GM19468 (cell line): Measurements from ENCODE around the gene SPOCK1.

Experiments used
- ATAC-seq: cut with Tn5 transposase; IDR thresholded peaks from one replicate; pipeline ENCODE4 v1.9.1; 2021; ENCODE audit warnings: mild to moderate bottlenecking, moderate library complexity, moderate number of reproducible peaks; ENCODE audit not compliant: unreplicated experiment; ENCODE audit errors: extremely low read depth

Gene SPOCK1

DNA sequence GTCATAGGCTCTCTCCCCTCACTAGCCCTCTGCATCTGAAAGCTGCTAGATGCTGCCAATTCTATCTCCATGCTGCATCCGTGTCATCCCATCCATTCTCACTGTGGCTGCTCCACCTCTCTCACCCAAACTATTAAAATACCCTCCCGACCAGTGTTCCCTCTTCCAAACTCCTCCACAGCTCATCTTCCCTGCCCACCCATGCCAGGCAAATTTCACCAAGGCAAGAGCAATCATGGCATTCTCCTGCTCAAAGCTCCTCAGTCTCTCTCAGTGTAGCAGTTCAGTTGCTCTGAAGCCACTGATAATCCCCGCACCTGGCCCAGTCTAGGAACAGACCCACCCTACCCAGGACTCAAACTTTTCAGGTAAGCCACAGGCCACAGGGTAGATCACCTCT is 48.4 kb downstream of the SPOCK1 start:
- no peak for ATAC-seq

DNA sequence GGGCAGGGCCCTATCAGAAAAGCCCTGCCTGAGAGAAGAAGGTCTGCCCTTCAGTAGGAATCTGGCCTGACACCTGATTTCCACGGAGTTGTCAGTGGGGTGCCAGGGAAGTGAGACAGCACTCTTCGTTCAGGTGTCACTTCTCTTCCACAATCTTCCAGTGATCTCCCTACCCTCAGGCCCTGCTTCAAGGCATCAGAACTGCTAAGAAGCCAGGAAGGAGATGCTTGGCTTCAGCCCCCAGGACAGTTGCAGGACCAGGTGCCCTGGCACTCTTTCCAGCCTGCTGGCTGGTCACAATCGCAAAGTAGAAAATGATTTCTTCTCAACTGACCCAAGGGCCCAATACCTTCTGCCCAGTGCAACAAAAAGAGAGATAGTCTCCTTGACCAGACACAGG is 50.3 kb downstream of the SPOCK1 start:
- ATAC-seq: no peak

DNA sequence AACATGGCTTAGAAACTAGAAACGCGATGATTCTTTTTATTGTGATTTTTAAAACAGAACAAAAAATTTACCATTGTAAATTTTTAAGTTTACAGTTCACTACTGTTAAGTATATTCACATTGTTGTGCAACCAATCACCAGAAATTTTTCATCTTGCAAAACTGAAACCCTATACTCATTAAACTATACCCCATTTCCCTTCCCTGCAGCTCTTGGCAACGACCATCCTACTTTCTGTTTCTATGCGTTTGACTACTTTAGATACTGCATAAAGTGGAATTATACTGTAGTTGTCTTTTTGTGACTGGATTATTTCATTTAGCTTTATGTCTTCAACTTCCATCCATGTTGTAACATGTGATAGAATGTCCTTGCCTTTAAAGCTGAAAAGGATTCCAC is 52.5 kb downstream of the SPOCK1 start:
- ATAC-seq: no peak

DNA sequence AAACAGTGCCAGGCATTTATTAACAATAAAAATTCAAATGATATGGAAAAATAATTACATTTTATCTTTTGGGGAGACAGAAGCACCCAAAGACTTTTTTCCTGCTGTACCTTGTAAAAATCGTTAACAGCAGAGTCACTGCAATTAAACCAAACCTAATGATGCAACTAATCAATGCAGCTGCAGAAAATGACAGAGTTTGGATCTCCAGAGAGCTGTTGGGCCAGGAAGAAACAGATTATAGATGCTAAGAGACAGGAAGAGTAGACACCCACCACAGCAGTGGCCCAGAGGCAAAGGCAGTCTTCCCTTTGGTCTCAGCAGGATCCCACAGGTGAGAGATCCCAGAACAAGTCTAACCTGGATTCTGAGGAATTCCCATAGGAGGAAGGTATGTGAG is 53.0 kb downstream of the SPOCK1 start:
- ATAC-seq: no peak

DNA sequence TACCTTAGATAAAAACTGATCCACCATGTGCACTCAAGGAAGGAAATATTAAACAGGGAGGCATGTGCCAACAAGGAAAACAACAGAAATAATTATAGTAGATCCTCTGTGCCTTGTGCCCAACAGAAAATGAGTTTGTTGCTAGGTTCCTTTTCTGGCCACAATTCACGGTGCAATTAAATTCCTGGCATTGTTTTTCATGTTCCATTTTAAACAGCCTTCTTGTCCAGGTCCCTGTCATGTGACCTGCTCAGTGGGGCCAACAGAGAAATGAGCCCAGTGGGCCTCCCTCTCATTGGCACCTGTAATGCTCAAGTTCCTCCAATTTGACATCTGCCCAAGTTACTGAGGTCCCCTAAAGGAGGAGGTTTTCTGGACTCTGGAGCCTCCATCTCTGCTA is 56.5 kb downstream of the SPOCK1 start:
- no peak for ATAC-seq

DNA sequence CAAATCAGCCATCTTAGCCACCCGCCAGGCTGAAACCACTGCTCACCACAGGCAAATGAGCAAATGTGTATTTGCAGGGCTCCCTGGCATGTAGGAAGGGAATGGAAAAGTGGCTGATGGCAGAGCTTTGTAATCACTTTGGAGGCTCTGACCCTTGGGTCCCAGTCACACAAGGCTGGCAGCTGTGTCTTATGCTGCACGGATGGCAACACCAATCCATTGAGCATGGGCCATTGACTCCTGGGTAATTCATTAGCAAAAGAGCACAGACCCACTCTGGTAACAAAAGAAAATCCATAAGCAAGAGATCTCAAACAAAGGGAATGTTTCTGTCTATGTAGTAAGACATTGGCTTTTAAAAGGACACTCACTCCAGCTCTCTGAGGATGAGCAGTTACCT is 57.6 kb downstream of the SPOCK1 start:
- no peak for ATAC-seq

DNA sequence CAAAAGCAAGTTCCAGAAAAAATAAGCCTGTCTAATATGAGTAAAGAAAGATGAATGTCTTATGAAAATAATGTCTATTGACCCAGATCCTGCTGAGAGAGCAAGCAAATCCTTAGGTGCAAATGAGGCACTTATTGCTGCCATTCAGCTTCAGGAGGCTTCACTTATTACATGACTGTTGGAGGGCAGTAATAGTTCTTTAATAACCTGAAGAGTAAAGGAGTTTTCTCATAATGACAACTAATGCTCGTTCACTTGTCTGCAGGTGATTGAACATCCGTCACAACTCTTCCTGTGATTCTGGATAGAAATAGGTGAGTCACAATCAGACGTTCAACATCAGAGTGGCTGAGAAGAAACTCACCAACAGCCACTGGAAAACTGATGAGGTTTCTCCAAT is 58.3 kb downstream of the SPOCK1 start:
- no peak for ATAC-seq

DNA sequence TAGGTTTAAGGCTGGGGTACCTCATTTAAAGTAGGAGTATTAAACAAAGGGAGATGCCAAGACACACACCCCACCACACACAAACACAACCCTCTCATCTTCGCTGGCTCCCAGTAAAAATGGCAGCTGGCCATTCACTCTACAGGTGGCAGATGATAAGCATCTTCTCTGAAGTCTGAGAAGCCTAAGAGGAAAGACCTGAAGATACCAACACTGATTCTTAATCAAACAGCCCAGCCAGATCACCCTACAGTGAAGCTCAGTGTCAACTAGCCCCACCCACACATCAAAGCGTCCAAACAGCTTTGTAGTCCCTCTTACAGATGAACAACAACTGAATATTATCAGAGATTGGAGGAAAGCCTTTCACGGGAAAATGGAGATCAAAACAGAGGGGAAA is 59.5 kb downstream of the SPOCK1 start:
- ATAC-seq: no peak

DNA sequence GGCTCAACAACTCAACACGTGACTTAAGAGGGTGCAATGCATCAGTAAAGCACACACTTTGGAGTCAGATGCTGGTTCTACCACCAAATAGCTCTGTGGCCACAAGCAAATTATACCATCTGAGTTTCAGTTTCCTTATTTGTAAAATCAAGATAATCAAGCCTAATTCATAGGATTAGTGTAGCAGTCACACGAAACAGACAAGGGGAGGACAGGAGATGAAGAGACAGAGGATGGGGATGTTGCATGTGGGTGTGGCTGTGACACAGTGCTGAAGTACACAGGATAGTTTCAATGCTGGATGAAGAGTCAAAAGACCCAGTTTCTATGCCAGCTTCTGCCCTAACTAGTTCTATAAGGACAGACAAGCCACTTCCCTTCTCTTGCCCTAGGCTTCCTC is 60.2 kb downstream of the SPOCK1 start:
- ATAC-seq: no peak

DNA sequence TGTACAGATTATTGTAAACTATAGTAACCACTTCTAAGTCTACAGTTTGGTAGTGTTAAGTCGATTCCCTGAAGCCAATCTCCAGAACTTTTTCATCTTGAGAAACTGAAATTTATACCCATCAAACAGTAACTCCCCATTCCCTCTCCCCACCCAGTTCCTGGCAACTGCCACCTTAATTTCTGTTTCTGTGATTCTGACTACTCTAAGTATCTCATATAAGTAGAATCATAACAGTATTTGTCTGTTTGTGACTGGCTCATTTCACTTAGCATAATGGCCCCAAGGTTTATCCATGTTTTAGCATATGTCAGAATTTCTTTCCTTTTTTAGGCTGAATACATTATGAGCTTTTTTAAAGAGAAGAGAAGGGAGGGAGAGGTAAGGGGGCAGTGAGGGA is 61.4 kb downstream of the SPOCK1 start:
- no peak for ATAC-seq

DNA sequence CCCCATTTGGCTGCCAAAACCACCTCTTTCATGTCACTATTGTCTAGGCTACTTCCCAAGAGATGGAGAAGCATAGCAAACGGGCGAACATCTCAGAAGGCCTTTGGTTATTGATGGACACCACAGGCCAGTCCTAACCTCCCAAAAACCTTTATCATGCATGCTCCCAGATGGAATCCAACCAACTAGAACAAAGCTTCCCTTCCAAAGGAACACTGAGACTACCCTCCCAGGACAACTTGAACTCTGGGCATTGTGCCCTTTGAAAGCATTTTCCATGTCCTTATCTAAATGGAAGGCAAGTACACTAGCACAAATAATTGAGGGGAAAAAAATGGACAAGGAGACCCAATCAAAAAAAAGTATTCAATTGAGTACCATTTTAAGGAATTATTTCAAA is 65.6 kb downstream of the SPOCK1 start:
- ATAC-seq: no peak

DNA sequence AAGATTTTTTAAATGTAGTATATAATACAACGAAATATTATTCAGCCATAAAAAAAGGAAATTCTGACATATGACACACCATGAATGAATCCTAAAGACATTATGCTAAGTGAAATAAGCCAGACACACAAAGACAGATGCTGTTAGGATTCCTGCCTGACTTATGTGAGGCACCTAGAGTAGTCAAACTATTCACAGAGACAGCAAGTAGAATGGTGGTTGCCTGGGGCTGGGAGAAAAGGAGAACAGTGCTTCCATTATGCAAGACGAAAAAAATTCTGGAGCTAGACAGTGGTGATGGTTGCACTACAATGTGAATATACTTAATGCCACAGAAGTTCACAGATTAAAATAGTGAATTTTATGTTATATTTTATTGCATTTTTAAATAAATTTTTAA is 66.8 kb downstream of the SPOCK1 start:
- no peak for ATAC-seq

DNA sequence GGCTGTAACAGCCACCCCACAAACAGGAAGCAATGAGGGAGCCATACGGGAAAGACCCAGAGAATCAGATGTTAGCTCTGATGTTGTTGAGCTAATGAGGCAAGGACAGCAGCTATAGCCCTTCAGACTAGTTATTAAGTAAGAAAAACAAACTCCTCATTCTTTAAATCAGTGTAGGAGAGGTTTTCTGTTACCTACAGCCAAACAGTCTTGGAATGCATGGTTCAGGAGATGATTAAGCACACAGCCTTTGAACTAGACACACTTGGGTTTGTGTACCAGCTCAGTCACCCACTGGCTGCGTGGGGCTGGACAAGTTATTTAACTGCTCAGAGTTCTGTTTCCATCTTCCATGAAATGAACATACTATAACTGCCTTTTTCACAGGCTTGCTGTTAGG is 68.1 kb downstream of the SPOCK1 start:
- no peak for ATAC-seq

DNA sequence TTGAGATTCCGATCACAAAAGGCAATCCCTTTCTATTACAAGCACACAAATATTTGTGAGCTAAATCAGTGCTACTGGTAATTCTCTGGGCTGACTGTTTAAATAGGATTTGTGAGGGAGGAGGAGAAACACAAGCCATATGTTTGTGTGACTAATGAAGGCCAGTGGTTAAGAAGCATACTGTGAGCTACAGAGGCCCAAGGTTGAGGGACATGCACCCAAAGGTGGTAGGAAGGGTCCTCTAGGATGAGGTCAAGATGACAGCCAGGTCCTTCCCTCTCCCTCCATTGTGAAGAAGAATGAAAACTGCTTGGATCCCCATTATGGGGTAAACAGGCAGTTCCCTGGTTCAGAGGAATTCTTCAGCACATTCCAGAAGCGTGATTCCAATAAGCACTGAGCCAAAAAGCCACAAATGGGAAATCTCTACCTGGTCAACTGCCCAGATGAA is 83.9 kb downstream of the SPOCK1 start:
- ATAC-seq: no peak

DNA sequence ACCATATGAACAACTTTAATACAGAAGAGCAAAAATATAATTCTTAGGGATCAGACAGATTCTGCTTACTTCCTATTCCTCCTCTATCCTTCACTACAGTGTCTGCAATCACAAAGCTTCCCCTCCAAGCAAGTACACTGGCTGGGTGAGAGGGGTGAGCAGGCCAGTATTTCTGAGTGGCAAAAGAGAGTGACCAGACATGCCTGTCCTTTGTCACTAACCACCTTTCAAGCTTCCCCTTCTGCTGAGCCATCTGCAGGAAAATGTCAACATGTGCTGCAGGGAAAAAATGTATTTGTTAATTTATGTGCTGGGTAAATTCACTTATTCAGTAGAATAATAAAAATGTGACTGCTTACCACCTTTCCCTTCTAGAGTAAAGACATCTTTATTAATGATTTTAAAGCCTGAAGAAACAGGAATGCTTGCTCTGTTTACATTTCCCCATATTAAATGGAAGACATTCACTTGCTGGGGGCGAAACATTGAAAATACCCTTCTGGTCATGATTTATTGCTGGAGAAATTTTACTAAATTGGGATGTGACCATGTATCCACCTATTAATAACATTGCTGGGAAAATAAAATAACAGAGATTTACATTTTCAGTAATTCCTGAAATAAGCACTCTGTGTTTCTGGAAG is 84.9 kb downstream of the SPOCK1 start:
- ATAC-seq: no peak

DNA sequence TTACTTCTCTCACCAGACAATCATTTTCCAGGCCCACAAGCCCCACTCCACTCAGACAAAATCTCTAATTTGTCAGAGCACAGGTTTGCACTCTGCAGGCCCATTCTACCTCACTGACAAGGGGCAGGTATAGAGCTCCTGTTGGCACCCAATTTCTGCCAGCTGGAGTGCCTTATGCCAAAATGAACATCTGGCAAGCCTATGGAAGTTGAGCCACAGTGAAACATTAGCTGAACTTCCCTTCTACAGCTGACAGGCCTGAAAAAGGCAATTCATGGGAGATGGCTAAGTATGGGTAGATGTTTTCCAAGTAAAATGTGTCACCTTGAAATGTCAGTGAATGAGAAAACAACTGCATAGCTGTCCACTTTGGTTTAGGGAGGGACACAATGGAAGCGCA is 87.0 kb downstream of the SPOCK1 start:
- ATAC-seq: no peak

DNA sequence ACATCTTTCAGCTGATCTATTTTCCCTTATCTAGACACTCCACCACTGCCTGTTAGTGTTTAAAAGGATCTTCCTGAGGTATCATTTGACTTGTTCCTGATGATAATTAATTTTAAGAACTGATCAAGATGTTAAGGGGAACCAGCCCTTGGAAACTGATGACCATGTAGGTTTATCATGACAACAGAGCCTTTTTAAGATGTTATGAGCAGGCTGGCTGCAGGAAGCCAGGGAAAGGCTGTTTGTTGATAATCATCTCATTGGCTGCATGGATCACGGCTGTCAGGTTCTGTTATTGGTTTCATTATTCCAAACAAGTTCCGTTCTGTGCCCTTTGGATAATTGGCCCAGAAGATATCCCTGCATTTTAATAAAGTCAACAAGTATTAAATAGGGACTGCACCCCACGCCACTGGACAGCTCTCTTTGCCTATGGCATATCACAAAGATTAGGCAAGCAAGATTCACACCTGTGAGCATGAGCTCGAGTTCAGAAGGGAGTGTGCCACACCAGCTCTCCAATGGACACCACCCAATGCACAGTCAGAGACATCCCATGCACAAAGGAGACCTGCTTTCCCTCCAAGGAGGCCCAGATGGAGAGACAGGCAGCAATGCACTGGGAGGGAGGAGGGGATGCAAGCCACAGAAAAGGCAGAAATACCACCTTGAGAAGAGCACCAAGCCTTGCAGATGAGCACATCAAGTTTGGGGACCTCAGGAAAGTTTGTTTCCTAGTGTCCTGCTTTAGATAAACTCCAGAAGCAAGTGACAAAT is 88.7 kb downstream of the SPOCK1 start:
- ATAC-seq: no peak

DNA sequence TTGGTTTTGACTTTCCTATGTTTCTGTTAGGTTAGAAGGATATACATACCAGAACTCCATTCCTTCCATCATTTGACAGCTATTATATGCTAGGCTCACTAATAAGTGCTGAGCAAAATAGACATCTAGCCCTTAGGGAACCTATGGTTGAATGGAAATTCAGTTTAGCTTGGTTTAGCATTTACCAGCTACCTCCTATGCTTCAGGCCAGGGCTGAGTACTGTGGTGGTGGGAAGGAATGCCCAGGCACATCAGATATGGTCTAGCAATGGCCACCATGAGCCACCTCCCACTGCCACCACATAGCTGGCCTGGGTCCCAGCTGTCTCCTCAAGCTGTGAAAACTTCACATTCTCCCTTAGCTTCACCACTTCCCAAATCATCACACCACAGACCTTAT is 89.4 kb downstream of the SPOCK1 start:
- no peak for ATAC-seq

DNA sequence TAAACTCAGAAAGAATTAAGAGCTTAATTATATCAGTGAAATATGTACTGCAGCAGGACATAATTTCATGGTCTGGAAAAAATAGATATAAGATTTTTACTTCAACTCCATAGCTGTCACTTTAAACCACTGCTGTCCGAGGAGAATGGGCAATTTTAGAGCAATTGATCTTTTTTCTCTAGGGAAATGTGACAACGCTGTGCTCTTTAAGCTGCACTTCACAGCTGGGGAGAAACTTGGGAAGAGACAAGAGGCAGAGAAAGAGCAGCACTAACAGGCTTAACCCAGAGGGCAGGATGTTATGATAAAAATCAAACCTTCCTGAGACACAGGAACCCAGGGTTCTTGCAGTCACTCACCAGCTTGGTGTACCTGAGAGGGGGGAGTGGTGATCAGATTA is 92.0 kb downstream of the SPOCK1 start:
- ATAC-seq: no peak

DNA sequence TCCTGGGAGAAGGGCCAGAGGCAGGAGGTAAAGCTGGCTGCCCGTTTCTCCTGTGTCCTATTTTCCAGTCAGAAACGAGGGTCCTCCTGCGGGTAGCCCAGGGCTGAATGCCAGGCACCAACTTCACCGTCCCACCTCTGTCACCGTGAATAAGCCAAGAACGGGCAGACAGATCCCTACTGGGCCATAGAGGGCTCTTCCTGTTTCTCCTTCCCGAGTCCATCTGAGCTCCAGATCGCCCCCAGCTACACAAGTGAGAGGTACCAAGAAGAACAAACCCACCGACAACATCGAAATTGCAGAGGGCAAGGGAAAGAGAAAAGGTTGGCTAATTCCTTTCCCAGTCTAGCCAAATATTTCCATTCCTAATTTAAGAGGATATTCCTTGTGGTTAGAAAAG is 93.7 kb downstream of the SPOCK1 start:
- ATAC-seq: no peak

DNA sequence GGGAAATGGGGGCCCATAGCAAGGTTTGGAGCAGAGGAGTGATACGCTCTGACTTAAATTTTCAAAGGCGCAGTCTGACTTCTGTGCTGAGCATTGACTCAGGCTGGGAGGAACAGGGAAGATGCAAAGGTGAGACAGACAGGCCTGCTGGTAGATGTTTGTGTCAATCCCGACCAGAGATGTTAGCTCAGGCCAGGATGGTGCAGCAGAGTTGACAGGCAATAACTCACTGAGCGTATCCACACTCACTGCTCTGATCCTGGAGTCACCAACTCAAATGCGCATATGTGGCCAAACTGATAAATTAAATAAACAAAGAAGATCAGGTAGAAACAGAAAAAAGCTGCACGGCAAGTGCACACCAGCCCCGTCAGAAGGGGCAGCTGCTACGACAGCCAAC is 95.3 kb downstream of the SPOCK1 start:
- no peak for ATAC-seq
